ENCODE measurements around the gene EME1. TPM values are rescaled to one million over a fixed set of nuclear protein-coding genes. Genes with fewer than 3 reads are reported as not detected.

Gene EME1
- total RNA-seq, 1 experiment from 2014 or later: 20.0 TPM

DNA sequence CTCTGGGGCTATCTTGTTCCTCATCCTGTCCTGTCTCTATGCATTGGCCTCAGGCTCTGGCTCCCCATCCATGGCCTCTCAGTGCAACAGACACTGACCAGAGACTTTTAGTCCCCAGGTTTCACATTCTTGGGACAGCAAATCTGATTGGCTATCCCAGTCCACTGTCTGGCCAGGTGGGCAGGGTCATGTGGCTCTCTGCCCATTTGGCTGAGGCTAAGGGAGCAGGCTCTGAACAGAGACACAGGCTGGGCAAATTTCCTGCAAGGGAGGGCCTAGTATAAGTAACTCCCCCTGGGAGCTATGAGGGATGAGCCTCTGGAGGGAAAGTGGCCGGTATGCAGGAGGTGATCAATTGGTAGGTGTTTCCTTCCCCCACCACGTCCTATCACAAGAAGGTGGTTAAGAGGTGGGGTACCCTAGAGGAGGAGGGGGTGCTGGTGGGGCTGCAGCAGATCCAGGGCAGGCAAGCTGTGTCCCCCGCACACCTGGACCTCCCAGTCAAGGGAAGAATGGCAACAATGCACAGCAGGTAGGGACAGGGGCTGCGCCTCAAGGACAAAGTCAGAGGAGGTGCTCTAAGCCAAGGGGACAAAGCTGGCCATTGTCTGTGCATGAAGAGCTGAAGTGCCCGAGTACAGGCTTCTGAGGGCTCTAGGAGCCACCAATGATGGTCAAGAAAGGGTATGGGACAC, 13.9 kb upstream of the EME1 start:
- Histone ChIP-seq H3K9me2 (replicated peaks; ENCODE audit: low read length) (no peaks in the 10 kb centered on the region), H3K9ac (ENCODE audit: low read length) (no peak overlapping the region), H2AFZ (ENCODE audit: low read length) (no peak overlapping the region), H3K4me3 (ENCODE audit: low read length) (no peak overlapping the region), H3F3A (ENCODE audit: low read length, unreplicated experiment) (peaks cover 6% of the 10 kb centered on the region), H4K20me1 (ENCODE audit: low read length) (no peaks in the 10 kb centered on the region), H3K27me3 (ENCODE audit: low read length) (no peaks in the 10 kb centered on the region), H3K4me1 (ENCODE audit: insufficient read depth, low read length) (no peaks in the 10 kb centered on the region), H3K9me3 (ENCODE audit: low read length) (no peaks in the 10 kb centered on the region), H3K4me2 (ENCODE audit: low read length) (no peak overlapping the region), H3K79me2 (ENCODE audit: low read length) (no peaks in the 10 kb centered on the region), H3K27ac (ENCODE audit: low read length) (no peak overlapping the region), H3K36me3 (ENCODE audit: low read depth, low read length) (peaks cover 44% of the 10 kb centered on the region)
- ATAC-seq: no peak
- TF ChIP-seq EZH2phosphoT487 (IDR thresholded peaks at IDR 0.05; ENCODE audit: borderline replicate concordance, low read length) (no peak), EZH2 (IDR thresholded peaks at IDR 0.05; ENCODE audit: low read length, unreplicated experiment) (no peak)
- TF ChIP-seq, protein P1, sequence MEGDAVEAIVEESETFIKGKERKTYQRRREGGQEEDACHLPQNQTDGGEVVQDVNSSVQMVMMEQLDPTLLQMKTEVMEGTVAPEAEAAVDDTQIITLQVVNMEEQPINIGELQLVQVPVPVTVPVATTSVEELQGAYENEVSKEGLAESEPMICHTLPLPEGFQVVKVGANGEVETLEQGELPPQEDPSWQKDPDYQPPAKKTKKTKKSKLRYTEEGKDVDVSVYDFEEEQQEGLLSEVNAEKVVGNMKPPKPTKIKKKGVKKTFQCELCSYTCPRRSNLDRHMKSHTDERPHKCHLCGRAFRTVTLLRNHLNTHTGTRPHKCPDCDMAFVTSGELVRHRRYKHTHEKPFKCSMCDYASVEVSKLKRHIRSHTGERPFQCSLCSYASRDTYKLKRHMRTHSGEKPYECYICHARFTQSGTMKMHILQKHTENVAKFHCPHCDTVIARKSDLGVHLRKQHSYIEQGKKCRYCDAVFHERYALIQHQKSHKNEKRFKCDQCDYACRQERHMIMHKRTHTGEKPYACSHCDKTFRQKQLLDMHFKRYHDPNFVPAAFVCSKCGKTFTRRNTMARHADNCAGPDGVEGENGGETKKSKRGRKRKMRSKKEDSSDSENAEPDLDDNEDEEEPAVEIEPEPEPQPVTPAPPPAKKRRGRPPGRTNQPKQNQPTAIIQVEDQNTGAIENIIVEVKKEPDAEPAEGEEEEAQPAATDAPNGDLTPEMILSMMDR (conservative IDR thresholded peaks at IDR 0.05; ENCODE audit: low read depth, low read length): no peak
- CTCF ChIA-PET: interaction anchor here (0.5 kb wide), 1 partner anchor 47 kb away, joined by 4 read pairs; no protein-coding TSS in a partner anchor
- no peak for DNase-seq
- intact Hi-C loops (cut with micrococcal nuclease): no loop called here
- BruUV-seq (replicated peaks): no TSS peak
- POLR2A ChIA-PET (ENCODE audit: unreplicated experiment): no interaction called here

DNA sequence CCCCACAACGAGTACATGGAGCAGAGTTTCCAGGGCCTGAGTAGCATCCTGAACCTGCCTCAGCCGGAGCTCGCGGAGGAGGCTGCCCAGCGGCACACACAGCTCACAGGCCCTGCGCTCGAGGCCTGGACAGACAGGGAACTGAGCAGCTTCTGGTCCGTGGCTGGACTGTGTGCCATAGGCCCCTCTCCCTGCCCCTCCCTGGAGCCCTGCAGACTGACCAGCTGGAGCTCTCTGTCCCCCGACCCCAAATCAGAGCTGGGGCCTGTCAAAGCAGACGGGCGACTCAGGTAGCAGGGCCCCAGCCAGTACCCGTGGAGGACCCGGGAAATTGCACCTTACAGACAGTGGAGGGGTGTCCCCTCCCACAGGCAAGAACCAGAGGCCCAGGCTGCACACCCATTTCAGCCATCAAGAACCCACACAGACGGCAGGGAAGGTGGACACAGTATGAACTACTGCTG, 13.0 kb upstream of the EME1 start:
- H3K27me3 ChIP-seq (ENCODE audit: low read length): no peaks in the 10 kb centered on the region
- DNase-seq: no peak
- no peak for TF ChIP-seq EZH2phosphoT487 (IDR thresholded peaks at IDR 0.05; ENCODE audit: borderline replicate concordance, low read length)
- TF ChIP-seq, protein P1 (conservative IDR thresholded peaks at IDR 0.05; ENCODE audit: low read depth, low read length): no peak
- TF ChIP-seq EZH2 (IDR thresholded peaks at IDR 0.05; ENCODE audit: low read length, unreplicated experiment): no peak
- H3K4me2 ChIP-seq (ENCODE audit: low read length): no peak overlapping the region
- peaks cover 36% of the 10 kb centered on the region for H3K36me3 ChIP-seq (ENCODE audit: low read depth, low read length)
- no peaks in the 10 kb centered on the region for H3K79me2 ChIP-seq (ENCODE audit: low read length)
- no peak overlapping the region for H3K27ac ChIP-seq (ENCODE audit: low read length)
- intact Hi-C loops (cut with micrococcal nuclease): no loop called here
- H3K4me3 ChIP-seq (ENCODE audit: low read length): no peak overlapping the region
- H3K9ac ChIP-seq (ENCODE audit: low read length): no peak overlapping the region
- no peak for ATAC-seq
- H3K9me2 ChIP-seq (replicated peaks; ENCODE audit: low read length): no peaks in the 10 kb centered on the region
- H3F3A ChIP-seq (ENCODE audit: low read length, unreplicated experiment): peaks cover 6% of the 10 kb centered on the region
- no TSS peak for BruUV-seq (replicated peaks)
- no peaks in the 10 kb centered on the region for H3K4me1 ChIP-seq (ENCODE audit: insufficient read depth, low read length)
- no peaks in the 10 kb centered on the region for H3K9me3 ChIP-seq (ENCODE audit: low read length)
- no peak overlapping the region for H2AFZ ChIP-seq (ENCODE audit: low read length)
- no peaks in the 10 kb centered on the region for H4K20me1 ChIP-seq (ENCODE audit: low read length)
- POLR2A ChIA-PET (ENCODE audit: unreplicated experiment): interaction anchor here (0.6 kb wide), 1 partner anchor 83 kb away, joined by 22 read pairs; no protein-coding TSS in a partner anchor
- CTCF ChIA-PET: interaction anchor here (0.6 kb wide), 4 partner anchors 14 to 84 kb away, joined by 10 to 25 read pairs (median 12); no protein-coding TSS in a partner anchor
